Mesodermal cell (in vitro differentiated cells): Measurements from ENCODE around the gene TEX29.

ENCODE experiments used
- H3K27ac ChIP-seq: 2 replicates; pipeline ENCODE4 v1.7.0; 2013; ENCODE audit warnings: mild to moderate bottlenecking, low read depth, low read length, moderate library complexity; ENCODE audit not compliant: severe bottlenecking
- H3K36me3 ChIP-seq: 2 replicates; pipeline ENCODE4 v1.7.1; 2013; ENCODE audit warnings: mild to moderate bottlenecking, low read length, moderate library complexity; ENCODE audit not compliant: control insufficient read depth, insufficient read depth
- H3K4me1 ChIP-seq: one replicate; pipeline ENCODE4 v1.7.1; 2013; ENCODE audit warnings: mild to moderate bottlenecking, low read length; ENCODE audit not compliant: insufficient read depth, control insufficient read depth, poor library complexity, severe bottlenecking
- H3K4me3 ChIP-seq: 2 replicates; pipeline ENCODE4 v1.7.0; 2013; ENCODE audit warnings: low read length, control low read depth, mild to moderate bottlenecking; ENCODE audit not compliant: insufficient read depth, poor library complexity, severe bottlenecking; ENCODE audit errors: extremely low read depth
- H3K9me3 ChIP-seq: 2 replicates; pipeline ENCODE4 v1.7.1; 2013; ENCODE audit warnings: mild to moderate bottlenecking, low read length, moderate library complexity; ENCODE audit not compliant: control insufficient read depth
- WGBS, 2 experiments: methylation state at CpG; one replicate each; pipeline ENCODE4 v1.1.5; 2013; ENCODE audit warnings: missing lambda C conversion rate in 2 of 2; ENCODE audit not compliant: insufficient coverage in 2 of 2; 5-methylcytosine and 5-hydroxymethylcytosine counted together

Gene TEX29

DNA sequence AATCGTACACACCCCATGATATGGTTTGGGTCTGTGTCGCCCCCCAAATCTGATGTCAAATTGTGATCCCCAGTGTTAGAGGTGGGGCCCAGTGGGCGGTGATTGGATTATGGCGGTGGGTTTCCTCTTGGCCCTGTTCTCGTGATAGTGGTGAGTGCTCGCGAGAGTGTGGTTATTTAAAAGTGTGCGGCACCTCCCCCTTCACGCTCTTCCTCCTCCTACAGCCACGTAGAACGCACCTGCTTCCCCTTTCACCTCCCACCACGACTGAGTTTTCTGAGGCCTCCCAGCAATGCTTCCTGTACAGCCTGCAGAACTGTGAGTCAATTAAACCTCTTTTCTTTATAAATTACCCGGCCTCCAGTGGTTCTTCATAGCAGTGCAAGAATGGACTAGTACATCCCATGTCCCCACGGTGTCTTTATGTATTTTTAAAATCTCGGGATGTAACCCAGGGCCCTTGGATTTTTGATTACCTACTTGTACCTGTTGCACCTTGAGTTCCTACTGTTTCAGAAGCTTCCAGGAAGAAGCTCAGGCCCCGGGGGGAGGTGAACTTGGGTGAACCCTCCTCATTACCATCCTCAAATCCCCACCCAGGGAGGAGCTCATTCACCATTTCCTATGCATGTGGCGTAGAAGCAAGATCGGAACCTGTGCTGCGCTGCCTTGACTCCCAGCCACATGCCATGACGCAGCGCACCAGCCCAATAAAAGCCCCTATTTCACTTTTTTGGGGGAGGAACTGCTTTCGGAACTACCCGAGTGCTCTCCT, 52.4 kb downstream of the TEX29 start:
- Histone ChIP-seq H3K36me3 (no peaks in the 10 kb centered on the region), H3K4me1 (no peaks in the 10 kb centered on the region), H3K4me3 (no peak overlapping the region), H3K9me3 (no peaks in the 10 kb centered on the region), H3K27ac (no peak overlapping the region)
- 81 to 84% methylated on average over 10 to 12 of the region's 23 CpGs for WGBS, 2 experiments

DNA sequence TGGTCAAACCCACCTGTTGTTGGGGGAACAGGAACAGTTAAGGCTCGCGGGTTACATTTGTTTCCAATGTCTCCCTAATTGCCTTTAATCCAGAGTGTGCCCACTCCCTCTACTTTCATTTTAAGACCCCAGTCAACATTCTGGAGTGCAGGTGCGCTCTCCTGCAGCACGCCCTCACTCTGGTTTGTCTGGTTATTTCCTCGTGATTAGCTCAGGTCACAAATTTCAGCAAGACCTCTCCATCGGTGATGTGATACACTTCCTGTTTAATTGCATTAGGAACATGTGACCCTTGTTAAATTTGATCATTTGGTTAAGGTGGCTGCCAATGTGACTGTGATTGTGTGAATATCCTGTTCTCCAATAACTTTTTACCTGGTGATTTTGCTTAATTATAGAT, 53.0 kb downstream of the TEX29 start:
- WGBS, 2 experiments, result 89 to 93% methylated on average over 5 to 6 of the region's 6 CpGs
- Histone ChIP-seq H3K27ac (no peak overlapping the region), H3K9me3 (no peaks in the 10 kb centered on the region), H3K4me1 (no peaks in the 10 kb centered on the region), H3K36me3 (no peaks in the 10 kb centered on the region), H3K4me3 (no peak overlapping the region)

DNA sequence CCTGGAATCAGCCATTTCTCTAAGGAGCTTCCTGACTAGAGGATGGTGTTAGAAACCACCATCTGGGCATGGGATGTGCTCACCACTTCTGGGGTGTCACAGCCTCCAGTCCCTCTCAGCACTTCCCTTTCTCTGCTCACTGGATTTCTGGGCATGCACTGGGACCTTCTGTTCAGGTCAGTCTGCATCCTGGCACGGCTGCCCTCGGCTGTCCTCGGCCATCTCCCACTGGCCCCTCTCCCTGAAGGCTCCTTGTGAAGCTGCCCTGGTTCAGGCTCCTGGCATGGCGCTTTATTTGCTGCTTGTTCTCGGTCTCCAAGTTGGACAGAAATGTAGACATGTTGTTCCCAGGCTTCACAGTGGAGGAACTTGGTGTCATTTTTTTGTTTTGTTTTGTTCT, 60.0 kb downstream of the TEX29 start:
- Histone ChIP-seq H3K27ac (no peak overlapping the region), H3K4me3 (no peak overlapping the region), H3K9me3 (no peaks in the 10 kb centered on the region), H3K36me3 (no peaks in the 10 kb centered on the region), H3K4me1 (no peaks in the 10 kb centered on the region)
- WGBS, 2 experiments, result 84 to 92% methylated on average over 4 to 5 of the region's 5 CpGs

DNA sequence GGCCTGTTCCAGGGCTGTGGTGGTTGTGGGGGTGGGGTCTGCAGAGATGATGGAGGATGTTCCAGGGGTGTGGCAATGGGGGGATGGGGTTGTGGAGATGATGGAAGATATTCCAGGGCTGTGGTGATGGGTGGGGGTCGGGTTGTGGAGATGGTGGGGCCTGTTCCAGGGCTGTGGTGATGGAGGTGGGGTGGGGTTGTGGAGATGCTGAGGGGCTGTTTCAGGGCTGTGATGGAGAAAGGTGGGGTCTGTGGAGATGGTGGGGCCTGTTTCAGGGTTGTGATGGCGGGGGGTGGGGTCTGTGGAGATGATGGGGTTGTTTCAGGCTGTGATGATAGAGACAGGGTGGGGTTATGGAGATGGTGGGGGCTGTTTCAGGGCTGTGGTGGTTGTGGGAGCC, 62.0 kb downstream of the TEX29 start:
- no peaks in the 10 kb centered on the region for H3K9me3 ChIP-seq
- H3K36me3 ChIP-seq, result no peaks in the 10 kb centered on the region
- WGBS, 2 experiments, result 50% methylated on average over 2 of the region's 2 CpGs; no CpG with 5 or more reads in 1 of the 2 experiments
- H3K27ac ChIP-seq, result no peak overlapping the region
- H3K4me1 ChIP-seq, result no peaks in the 10 kb centered on the region
- no peak overlapping the region for H3K4me3 ChIP-seq

DNA sequence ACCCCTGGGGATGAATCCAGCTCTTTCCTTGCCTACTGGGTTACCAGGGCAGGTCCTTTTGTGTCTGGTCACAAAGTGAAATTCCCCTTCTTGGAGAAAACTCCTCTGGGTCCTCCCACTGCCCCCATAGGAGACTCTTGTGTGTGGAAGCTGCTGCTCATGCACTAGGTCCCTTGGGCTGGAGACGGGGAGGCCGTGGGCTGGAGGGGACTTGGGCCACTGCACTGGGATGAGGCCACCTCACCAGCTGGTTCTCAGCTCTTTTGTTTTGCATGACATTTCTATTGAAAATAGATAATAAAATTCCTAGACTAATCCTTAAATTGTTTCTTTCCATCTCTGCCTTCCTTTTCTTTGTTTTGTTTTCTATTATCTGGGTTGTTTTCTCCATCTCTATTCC, 62.4 kb downstream of the TEX29 start:
- H3K27ac ChIP-seq, result no peak overlapping the region
- H3K9me3 ChIP-seq, result no peaks in the 10 kb centered on the region
- no peak overlapping the region for H3K4me3 ChIP-seq
- 50% methylated on average over 2 of the region's 2 CpGs; no CpG with 5 or more reads in 1 of the 2 experiments for WGBS, 2 experiments
- H3K36me3 ChIP-seq, result no peaks in the 10 kb centered on the region
- H3K4me1 ChIP-seq, result no peaks in the 10 kb centered on the region

DNA sequence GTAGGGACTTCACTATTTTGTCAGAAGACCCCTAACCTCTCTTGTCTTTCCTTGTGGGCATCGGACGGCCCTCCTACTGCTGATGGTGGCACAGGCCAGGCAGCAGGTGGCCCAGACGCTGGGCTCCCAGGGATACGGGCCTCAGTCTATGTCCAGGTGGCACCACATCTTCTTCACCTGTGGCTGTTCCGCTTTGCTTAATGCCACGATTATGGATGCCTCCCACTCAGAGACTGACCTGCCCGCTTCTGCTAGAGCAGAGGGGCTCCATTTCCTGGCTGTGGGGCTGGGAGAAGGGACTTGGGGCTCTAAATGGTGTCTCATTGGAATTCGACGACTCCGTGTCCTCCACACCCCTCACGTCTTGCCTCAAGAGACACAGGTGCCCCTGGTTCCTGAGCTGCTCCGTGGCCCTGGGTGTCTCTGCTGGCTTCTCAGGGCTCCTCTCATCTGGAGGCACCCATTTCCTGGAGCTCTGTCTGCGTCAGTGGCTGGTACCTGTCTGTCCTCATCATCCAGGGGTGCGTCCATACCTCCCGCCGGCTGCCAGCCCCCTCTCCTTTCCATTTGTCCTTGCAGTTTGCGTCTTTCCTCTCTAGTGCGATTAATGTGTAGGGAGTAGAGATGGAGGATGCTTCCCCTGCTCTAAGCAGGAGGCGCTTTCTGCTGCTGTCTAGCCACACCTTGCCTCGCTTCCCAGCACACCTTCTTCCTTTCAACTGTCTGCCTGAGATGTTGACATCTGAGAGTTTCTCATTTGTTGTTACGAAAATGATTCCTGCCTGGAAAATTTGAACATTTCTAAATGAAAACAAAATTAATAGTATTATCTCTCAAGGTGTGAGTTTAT, 63.4 kb downstream of the TEX29 start:
- H3K4me1 ChIP-seq, result no peaks in the 10 kb centered on the region
- H3K4me3 ChIP-seq, result no peak overlapping the region
- no peaks in the 10 kb centered on the region for H3K36me3 ChIP-seq
- H3K27ac ChIP-seq, result no peak overlapping the region
- H3K9me3 ChIP-seq, result no peaks in the 10 kb centered on the region
- WGBS, 2 experiments, result 72 to 85% methylated on average over 8 to 15 of the region's 21 CpGs

DNA sequence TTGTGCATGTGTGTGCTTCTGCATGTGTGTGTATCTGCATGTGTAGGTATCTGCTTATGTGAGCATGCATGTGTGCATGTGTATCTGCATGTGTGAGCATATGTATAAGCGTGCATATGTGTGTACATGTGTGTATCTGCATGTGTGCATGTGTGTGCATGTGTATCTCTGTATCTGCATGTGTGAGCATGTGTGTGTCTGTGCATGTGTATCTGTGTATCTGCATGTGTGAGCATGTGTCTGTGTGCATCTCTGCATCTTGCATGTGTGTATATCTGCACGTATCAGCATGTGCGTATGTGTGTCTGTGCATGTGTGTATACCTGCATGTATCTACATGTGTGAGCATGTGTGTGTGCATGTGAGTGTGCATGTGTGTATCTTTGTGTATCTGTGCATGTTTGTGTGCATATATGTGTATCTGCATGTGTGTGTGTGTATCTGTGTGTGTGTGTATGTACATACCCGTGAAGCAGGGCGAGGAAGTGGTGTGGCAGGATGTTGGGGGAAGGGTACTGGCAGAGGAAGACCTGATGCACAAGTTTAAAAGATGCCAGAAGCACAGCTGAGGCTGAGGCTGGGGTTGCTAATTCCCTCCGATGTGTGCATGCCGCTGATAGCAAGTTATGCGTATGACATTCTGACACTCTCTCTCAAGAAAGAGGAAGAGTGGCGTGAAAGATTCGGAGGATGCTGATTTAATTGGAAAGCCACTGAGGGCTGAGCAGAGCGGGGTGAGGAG, 64.2 kb downstream of the TEX29 start:
- 93 to 95% methylated on average over 11 of the region's 11 CpGs for WGBS, 2 experiments
- H3K9me3 ChIP-seq, result no peaks in the 10 kb centered on the region
- no peaks in the 10 kb centered on the region for H3K36me3 ChIP-seq
- H3K27ac ChIP-seq, result no peak overlapping the region
- H3K4me3 ChIP-seq, result no peak overlapping the region
- no peaks in the 10 kb centered on the region for H3K4me1 ChIP-seq

DNA sequence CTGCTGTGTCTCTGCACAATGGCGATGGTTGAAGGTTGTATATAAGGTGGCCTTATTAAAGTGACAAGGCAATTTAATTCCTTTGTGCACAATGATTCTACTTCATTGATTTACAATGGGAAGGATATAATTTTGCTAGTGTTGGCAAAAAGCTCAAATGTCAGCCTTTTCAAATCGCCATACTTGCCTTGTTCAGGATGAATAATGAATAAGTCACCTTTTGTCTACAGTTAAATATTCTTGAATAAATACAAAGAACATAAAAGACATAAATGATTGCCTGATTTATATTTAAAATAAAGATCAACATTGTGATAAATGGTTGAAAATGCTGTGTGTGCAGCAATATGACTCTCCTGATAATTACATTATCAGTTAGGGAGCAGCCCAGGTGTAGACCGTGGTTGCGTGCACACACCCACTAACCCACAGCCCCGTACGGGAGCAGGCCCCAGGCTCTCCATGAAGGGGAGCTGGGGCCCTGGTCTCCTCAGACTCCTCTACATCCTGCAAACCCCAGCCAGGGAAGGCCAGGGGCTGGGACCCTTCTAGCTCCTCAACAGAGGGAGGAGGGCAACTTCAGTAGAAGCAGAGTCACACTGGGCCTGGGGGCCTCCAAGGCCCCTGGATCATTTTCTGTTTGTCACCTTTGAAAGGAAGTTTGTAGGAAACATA, 64.9 kb downstream of the TEX29 start:
- 96 to 100% methylated on average over 1 to 4 of the region's 6 CpGs for WGBS, 2 experiments
- no peaks in the 10 kb centered on the region for H3K4me1 ChIP-seq
- no peak overlapping the region for H3K27ac ChIP-seq
- no peak overlapping the region for H3K4me3 ChIP-seq
- no peaks in the 10 kb centered on the region for H3K9me3 ChIP-seq
- H3K36me3 ChIP-seq, result no peaks in the 10 kb centered on the region

DNA sequence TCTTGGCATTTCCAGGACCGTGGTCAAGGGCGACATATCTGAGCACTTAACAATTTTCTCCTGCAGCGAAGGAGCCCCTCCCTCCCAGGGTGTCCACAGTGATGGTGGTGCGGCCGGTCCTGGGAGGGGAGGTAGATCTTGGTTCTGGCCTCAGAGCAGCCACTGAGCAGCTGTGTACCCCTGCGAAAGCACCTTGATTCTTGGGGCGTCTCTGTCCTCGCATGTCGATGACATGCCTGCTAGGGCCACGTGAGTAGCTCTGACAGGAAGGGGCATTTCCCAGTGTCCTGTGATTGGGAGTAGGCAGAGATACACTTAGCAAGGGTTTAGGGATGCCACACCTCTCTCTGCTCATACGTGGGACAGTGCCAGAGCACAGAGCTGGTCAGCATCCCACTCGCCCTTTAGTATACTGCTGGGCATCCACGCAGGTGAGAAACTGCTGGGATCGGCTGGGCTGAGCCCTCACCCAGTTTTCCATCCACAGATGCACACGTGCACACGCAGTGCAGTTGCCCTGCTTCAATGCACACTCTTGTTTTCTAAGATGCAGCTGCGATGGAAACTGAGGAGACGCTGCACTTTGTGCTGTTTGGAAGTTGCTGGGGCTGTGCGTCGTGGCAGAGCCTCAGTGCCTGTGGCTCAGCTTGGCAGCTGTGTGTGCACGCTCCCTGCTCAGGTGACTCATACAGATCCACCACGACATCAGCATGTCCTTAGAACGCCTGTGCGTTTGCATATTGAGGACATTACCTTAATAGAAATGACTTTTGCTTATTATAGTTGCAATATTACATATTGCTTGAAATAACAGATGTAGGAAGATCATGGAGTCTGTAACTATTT, 66.8 kb downstream of the TEX29 start:
- no peaks in the 10 kb centered on the region for H3K36me3 ChIP-seq
- no peak overlapping the region for H3K4me3 ChIP-seq
- H3K9me3 ChIP-seq, result no peaks in the 10 kb centered on the region
- H3K27ac ChIP-seq, result no peak overlapping the region
- H3K4me1 ChIP-seq, result no peaks in the 10 kb centered on the region
- WGBS, 2 experiments, result 88 to 90% methylated on average over 13 to 21 of the region's 24 CpGs
